GM12864 (cell line): Measurements from ENCODE around the gene IGSF23.
A peak's percentile ranks its signal among the peaks of the same experiment; 100 is the strongest.

Source experiments
- DNase-seq: peaks from one replicate; pipeline ENCODE4 v3.0.0-alpha.2; 2011; ENCODE audit warnings: low read depth
- H3K4me3 ChIP-seq: 2 replicates; pipeline ENCODE4 v1.5.1; 2011; ENCODE audit warnings: mild to moderate bottlenecking, low read depth, low read length, control low read depth
- CTCF ChIP-seq: IDR thresholded peaks from 2 replicates; pipeline ENCODE4 v1.5.1; 2011; ENCODE audit warnings: low read depth, mild to moderate bottlenecking, moderate library complexity, low read length, control low read depth, inconsistent platforms; ENCODE audit errors: missing control alignments

IGSF23 gene

GRCh38 chr19:44613295-44614178 lies at the start of gene IGSF23:
Gene IGSF23, plus strand, starts transcription at chr19:44613563. Its CDS starts 83 bp downstream, at chr19:44613646.
- TF ChIP-seq CTCF: no peak
- DNase-seq: no peak
- H3K4me3 ChIP-seq: no peak within 1 kb of the TSS

DNA sequence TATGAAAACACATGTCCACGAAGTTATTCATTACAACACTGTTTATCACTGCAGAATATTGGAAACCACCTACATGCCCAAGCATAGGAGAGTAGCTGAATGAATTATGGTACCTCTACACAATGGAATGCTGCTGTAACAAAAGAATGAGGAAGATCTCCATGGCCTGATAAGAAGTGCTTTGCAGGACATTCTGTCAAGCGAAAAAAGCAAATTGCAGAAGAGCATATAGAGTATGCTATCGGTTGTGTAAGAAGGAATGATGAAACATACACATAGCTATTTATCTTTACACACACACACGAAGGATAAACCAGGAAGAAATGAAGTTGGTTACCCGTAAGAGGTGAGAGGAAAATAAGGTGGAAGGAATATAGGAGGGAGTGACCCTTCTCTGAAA lies 46.4 kb upstream of the IGSF23 start:
- no peak for DNase-seq
- no peak overlapping the region for H3K4me3 ChIP-seq
- no peak for TF ChIP-seq CTCF

- no peak for DNase-seq
- no peak overlapping the region for H3K4me3 ChIP-seq
- TF ChIP-seq CTCF: no peak
Observed at GRCh38 chr19:44567745-44568144, 45.6 kb upstream of the IGSF23 start.

GRCh38 chr19:44570603-44570983 lies 42.8 kb upstream of the IGSF23 start:
- DNase-seq: no peak
- H3K4me3 ChIP-seq: no peak overlapping the region
- no peak for TF ChIP-seq CTCF

DNA sequence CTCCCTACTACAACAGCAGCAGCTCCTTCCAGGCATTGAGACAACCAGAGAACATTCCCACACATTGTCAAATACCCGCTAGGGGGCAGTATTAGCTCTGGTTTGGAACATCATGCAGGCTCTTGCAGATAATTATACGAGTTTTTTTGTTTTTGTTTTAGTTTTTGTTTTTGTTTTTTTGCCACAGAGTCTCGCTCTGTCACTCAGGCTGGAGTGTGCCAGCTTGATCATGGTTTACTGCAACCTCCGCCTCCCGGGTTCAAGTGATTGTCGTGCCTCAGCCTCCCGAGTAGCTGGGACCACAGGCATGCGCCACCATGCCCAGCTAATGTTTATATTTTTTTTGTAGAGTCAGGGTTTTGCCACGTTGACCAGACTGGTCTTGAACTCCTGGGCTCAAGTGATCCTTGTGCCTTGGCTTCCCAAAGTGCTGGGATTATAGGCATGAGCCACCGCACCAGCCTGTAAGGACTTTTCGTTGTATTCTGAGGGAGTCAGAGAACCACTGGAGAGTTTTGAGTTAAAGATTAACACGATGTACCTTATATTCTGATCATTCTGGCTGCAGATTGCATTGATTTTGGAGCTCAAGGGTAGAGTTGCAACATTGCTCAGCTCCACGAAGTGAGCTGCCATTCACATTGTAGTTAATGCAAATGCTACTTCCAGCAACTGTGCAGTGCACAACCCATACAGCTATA lies 42.2 kb upstream of the IGSF23 start:
- TF ChIP-seq CTCF: peak; percentile 65
- H3K4me3 ChIP-seq: no peak overlapping the region
- peak; percentile 19 for DNase-seq

GRCh38 chr19:44571830-44572580 lies 41.4 kb upstream of the IGSF23 start:
- no peak for DNase-seq
- TF ChIP-seq CTCF: no peak

More at GRCh38 chr19:44571830-44572580, 41.4 kb upstream of the IGSF23 start:
- H3K4me3 ChIP-seq: no peak overlapping the region
